Astrocyte (in vitro differentiated cells and primary cell): Measurements from ENCODE around the gene WDR37. TPM values are rescaled to one million over a fixed set of nuclear protein-coding genes. Genes with fewer than 3 reads are reported as not detected.

ENCODE experiments used
- DNase-seq: peaks from one replicate; pipeline ENCODE4 v3.0.0-alpha.2; 2010; ENCODE audit warnings: low read depth
- FAIRE-seq: peaks from 2 replicates; lab custom pipeline; 2011; peaks lifted over from hg19 to GRCh38; lab: Jason Lieb, UNC
- H2AFZ ChIP-seq: 2 replicates; pipeline ENCODE4 v1.6.0; 2012; ENCODE audit warnings: low read depth, low read length, inconsistent platforms
- H3K27ac ChIP-seq: 2 replicates; pipeline ENCODE4 v1.5.1; 2011; ENCODE audit warnings: low read depth, low read length, inconsistent platforms
- H3K27me3 ChIP-seq: 2 replicates; pipeline ENCODE4 v1.6.0; 2011; ENCODE audit warnings: low read length, inconsistent platforms; ENCODE audit not compliant: insufficient read depth
- H3K36me3 ChIP-seq: 2 replicates; pipeline ENCODE4 v1.5.1; 2011; ENCODE audit warnings: low read length, inconsistent platforms; ENCODE audit not compliant: insufficient read depth
- H3K4me1 ChIP-seq: 2 replicates; pipeline ENCODE4 v1.5.1; 2011; ENCODE audit warnings: low read length, inconsistent platforms; ENCODE audit not compliant: insufficient read depth
- H3K4me2 ChIP-seq: 2 replicates; pipeline ENCODE4 v1.6.0; 2012; ENCODE audit warnings: low read length, inconsistent platforms
- H3K4me3 ChIP-seq: 2 replicates; pipeline ENCODE4 v1.5.1; 2011; ENCODE audit warnings: low read depth, mild to moderate bottlenecking, low read length, inconsistent platforms; ENCODE audit not compliant: insufficient read depth
- H3K79me2 ChIP-seq: 2 replicates; pipeline ENCODE4 v1.6.0; 2012; ENCODE audit warnings: mild to moderate bottlenecking, low read length, inconsistent platforms; ENCODE audit not compliant: insufficient read depth
- H3K9ac ChIP-seq: 2 replicates; pipeline ENCODE4 v1.6.0; 2012; ENCODE audit warnings: mild to moderate bottlenecking, low read length, inconsistent platforms
- H3K9me3 ChIP-seq: 2 replicates; pipeline ENCODE4 v1.5.1; 2012; ENCODE audit warnings: low read depth, mild to moderate bottlenecking, low read length, inconsistent platforms; ENCODE audit not compliant: insufficient read depth
- H4K20me1 ChIP-seq: 2 replicates; pipeline ENCODE4 v1.6.0; 2012; ENCODE audit warnings: low read length, inconsistent platforms; ENCODE audit not compliant: insufficient read depth
- H3K27ac Mint-ChIP-seq: one replicate; pipeline ENCODE4 v1.8.0; 2021; ENCODE audit warnings: mild to moderate bottlenecking, mixed read lengths; ENCODE audit not compliant: unreplicated experiment
- H3K27me3 Mint-ChIP-seq: one replicate; pipeline ENCODE4 v1.8.0; 2021; ENCODE audit warnings: low read depth, mixed read lengths; ENCODE audit not compliant: unreplicated experiment
- H3K36me3 Mint-ChIP-seq: one replicate; pipeline ENCODE4 v1.8.0; 2021; ENCODE audit warnings: low read depth, mixed read lengths; ENCODE audit not compliant: unreplicated experiment
- H3K4me1 Mint-ChIP-seq: one replicate; pipeline ENCODE4 v1.8.0; 2021; ENCODE audit warnings: low read depth, mixed read lengths; ENCODE audit not compliant: unreplicated experiment
- H3K4me3 Mint-ChIP-seq: one replicate; pipeline ENCODE4 v1.8.0; 2021; ENCODE audit warnings: mild to moderate bottlenecking, moderate library complexity, mixed read lengths; ENCODE audit not compliant: unreplicated experiment
- H3K9me3 Mint-ChIP-seq: one replicate; pipeline ENCODE4 v1.8.0; 2021; ENCODE audit warnings: mild to moderate bottlenecking, mixed read lengths; ENCODE audit not compliant: unreplicated experiment
- CTCF ChIP-seq: IDR thresholded peaks from 2 replicates; pipeline ENCODE4 v1.5.1; 2011; ENCODE audit warnings: low read depth, mild to moderate bottlenecking, inconsistent platforms, low read length, moderate library complexity; ENCODE audit not compliant: insufficient read depth
- EZH2 ChIP-seq: IDR thresholded peaks from 2 replicates; pipeline ENCODE4 v1.6.1; 2012; ENCODE audit warnings: mild to moderate bottlenecking, low read length, inconsistent platforms; ENCODE audit not compliant: insufficient read depth
- total RNA-seq: library from RNA; stranded (reverse); gene quantifications from 2 replicates; pipeline ENCODE4 v1.2.1, GENCODE V29; 2021

The WDR37 gene
- total RNA-seq, 1 donor from 2014 or later: 22.8 TPM

GRCh38 chr10:1093696-1094095 is 37.5 kb downstream of the WDR37 start:
- TF ChIP-seq EZH2: no peak
- no peak for TF ChIP-seq CTCF
- Histone ChIP-seq H3K79me2 (peaks cover 13% of the 10 kb centered on the region), H3K4me3 (no peak overlapping the region), H3K36me3 (peaks cover 37% of the 10 kb centered on the region), H3K4me2 (no peak overlapping the region), H3K27ac (no peak overlapping the region), H3K9ac (no peak overlapping the region), H3K9me3 (no peaks in the 10 kb centered on the region), H3K4me1 (no peaks in the 10 kb centered on the region), H2AFZ (no peak overlapping the region), H4K20me1 (peaks cover 33% of the 10 kb centered on the region), H3K27me3 (no peaks in the 10 kb centered on the region)
- H3K36me3 Mint-ChIP-seq: peaks cover 27% of the 10 kb centered on the region
- no peak overlapping the region for H3K27ac Mint-ChIP-seq
- DNase-seq (no peak), FAIRE-seq (no peak)
- peaks cover 1% of the 10 kb centered on the region for H3K4me1 Mint-ChIP-seq
- H3K4me3 Mint-ChIP-seq: no peak overlapping the region
- H3K27me3 Mint-ChIP-seq: no peaks in the 10 kb centered on the region
- H3K9me3 Mint-ChIP-seq: no peaks in the 10 kb centered on the region

GRCh38 chr10:1094112-1095057 is 38.2 kb downstream of the WDR37 start:
- peaks cover 42% of the 10 kb centered on the region for H3K36me3 ChIP-seq
- TF ChIP-seq EZH2: no peak
- no peak for TF ChIP-seq CTCF
- peaks cover 34% of the 10 kb centered on the region for H4K20me1 ChIP-seq
- no peak overlapping the region for H3K9ac ChIP-seq
- no peaks in the 10 kb centered on the region for H3K9me3 ChIP-seq
- Mint-ChIP-seq H3K36me3 (peaks cover 29% of the 10 kb centered on the region), H3K4me3 (no peak overlapping the region), H3K9me3 (no peaks in the 10 kb centered on the region), H3K27me3 (no peaks in the 10 kb centered on the region), H3K4me1 (peaks cover 1% of the 10 kb centered on the region), H3K27ac (no peak overlapping the region)
- DNase-seq (no peak), FAIRE-seq (no peak)
- peaks cover 10% of the 10 kb centered on the region for H3K79me2 ChIP-seq
- no peak overlapping the region for H2AFZ ChIP-seq
- H3K4me3 ChIP-seq: no peak overlapping the region
- no peaks in the 10 kb centered on the region for H3K27me3 ChIP-seq
- H3K4me1 ChIP-seq: no peaks in the 10 kb centered on the region
- no peak overlapping the region for H3K27ac ChIP-seq
- no peak overlapping the region for H3K4me2 ChIP-seq

- peaks cover 7% of the 10 kb centered on the region for H3K4me1 Mint-ChIP-seq
- Histone ChIP-seq H3K4me3 (no peak overlapping the region), H3K4me1 (no peaks in the 10 kb centered on the region), H3K27me3 (no peaks in the 10 kb centered on the region), H3K36me3 (peaks cover 37% of the 10 kb centered on the region), H3K79me2 (peaks cover 10% of the 10 kb centered on the region), H3K27ac (no peak overlapping the region), H4K20me1 (peaks cover 45% of the 10 kb centered on the region), H3K9me3 (no peaks in the 10 kb centered on the region), H3K4me2 (no peak overlapping the region), H3K9ac (no peak overlapping the region), H2AFZ (no peak overlapping the region)
- H3K27me3 Mint-ChIP-seq: no peaks in the 10 kb centered on the region
- no peak for DNase-seq
- no peak for FAIRE-seq
- no peak overlapping the region for H3K27ac Mint-ChIP-seq
- H3K9me3 Mint-ChIP-seq: no peaks in the 10 kb centered on the region
- H3K4me3 Mint-ChIP-seq: no peak overlapping the region
- H3K36me3 Mint-ChIP-seq: peaks cover 21% of the 10 kb centered on the region
- TF ChIP-seq EZH2 (no peak), CTCF (no peak)
These were observed 39.3 kb downstream of the WDR37 start for GRCh38 chr10:1095498-1095897.
